GM21528 (cell line): Measurements from ENCODE around the gene SORCS2.

Experiments used
- ATAC-seq: cut with Tn5 transposase; IDR thresholded peaks from one replicate; pipeline ENCODE4 v1.9.1; 2021; ENCODE audit warnings: mild to moderate bottlenecking, moderate library complexity; ENCODE audit not compliant: unreplicated experiment, low FRiP score

Gene SORCS2

GRCh38 chr4:7717946-7718490 lies 525.7 kb downstream of the SORCS2 start:
- ATAC-seq = no peak

GRCh38 chr4:7719354-7720174 lies 527.2 kb downstream of the SORCS2 start:
- no peak for ATAC-seq

DNA sequence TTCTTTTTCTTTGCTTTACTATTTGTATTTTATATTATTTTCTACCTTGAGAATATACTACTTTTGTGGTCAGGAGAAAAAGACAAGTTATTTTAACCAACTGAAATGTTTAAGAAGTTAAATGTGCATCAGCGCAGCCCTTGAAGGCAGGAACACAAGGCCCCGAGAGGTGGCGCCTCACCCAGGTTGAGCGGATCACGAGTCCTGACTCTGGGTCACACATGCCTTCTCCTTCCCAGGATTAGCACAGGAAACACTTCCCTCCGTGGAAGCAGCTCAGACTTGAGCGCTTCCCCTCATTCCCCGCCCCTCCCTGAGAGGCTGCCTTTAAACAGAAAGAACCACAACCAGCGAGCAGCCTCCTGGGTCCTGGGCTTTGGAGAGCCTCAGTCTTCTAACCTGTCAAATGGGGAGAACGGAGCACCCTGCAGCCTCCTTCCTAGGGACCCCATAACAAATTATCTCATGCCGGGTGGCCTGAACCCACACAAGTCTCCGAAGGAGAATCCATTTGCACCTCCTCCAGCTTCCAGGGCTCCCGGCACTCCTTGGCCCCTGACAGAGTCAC lies 529.7 kb downstream of the SORCS2 start:
- no peak for ATAC-seq

GRCh38 chr4:7722766-7723387 lies 530.5 kb downstream of the SORCS2 start:
- ATAC-seq = no peak

- ATAC-seq = no peak
Measured at GRCh38 chr4:7723625-7724024, 531.3 kb downstream of the SORCS2 start.

DNA sequence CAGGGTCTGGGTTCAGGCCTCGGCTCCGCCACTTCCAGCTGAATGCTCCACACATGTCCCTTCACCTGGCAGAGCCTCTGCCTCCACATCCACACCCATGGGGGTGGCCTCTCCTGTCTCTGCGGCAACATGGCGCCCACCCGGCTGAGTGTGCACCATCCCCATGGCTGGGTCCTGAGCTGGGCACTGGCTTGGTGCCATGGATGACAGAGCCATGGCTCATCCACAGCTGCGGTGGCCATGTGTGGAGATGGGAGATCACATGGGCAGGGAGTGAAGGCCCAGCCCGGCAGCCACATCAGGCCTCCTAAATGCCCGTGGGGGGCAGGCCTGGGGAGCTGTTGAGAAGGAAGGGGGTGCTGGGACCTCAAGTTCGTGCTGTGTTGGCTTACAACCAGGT lies 533.6 kb downstream of the SORCS2 start:
- ATAC-seq = no peak

DNA sequence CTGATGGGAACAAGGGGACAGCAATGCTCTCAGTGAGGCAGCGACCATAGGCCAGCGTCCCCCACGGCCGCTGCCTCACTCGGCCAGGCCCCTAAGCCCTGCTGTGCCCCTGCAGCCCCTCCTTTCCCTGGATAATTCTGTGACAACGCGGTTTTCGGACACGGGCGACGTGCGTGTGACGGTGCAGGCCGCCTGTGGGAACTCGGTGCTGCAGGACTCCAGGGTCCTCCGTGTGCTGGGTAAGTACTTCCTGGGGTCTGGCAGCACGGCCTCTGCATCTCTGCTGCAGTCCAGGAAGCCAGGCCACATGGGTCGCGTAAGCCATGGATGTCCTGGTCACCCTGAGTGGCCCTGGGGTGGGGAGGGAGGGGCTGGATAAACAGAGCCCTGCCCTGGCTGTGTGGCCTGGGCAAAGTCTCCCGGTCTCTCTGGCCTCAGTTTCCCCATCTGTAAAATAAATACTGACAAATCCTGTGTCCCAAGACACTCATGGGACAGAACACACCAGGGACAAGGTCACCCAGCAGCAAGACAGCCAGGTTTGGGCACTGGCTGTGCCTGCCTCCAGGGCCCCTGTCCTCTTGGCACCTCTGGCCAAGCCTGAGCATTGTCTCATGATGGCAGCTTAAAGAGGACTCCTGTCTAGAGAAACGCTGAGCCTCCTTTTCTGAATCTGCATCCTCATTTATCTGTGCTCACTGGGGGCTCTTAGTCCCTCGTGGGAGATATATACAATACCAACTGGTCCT lies 534.5 kb downstream of the SORCS2 start:
- no peak for ATAC-seq

GRCh38 chr4:7727749-7728148 lies 535.4 kb downstream of the SORCS2 start:
- ATAC-seq = no peak

GRCh38 chr4:7731437-7731836 lies 539.1 kb downstream of the SORCS2 start:
- no peak for ATAC-seq

DNA sequence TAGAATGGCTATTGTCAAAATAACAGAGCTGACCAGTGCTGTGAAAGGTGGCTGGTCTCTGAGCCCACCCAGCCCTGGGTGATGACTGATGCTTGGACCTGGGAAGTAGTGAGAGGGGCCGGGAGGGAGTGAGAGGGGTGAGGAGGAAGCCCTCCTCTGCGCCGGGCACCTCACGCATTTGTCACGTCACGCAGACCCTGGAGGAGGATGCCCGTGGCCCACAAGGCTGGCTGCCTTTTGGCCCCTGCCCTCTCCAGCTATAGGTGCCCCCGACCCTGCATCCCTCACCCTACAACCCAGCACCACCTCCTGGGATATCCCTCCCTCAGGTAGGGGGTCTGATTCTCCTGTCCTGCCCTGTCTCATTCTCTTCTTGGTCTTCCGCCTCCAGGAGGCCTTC lies 539.9 kb downstream of the SORCS2 start:
- ATAC-seq = no peak

DNA sequence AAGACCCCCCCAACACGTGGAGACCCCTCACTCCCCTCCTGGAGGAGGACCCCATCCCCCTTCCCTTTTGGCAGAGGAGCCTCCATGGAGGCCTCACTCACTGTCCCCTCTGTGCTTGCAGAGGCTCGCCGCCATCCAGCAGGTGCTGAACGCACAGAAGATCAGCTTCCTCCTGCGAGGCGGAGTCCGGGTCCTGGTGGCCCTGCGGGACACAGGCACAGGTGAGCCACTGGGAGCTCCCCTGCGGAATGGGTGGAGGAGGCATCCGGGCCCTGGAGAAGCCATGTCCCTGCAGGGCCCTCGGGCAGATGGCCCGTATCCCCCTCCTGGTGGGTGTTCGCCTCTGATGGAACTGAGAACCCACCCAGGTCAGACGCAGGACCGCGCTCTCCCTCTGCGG lies 540.9 kb downstream of the SORCS2 start:
- ATAC-seq = no peak

- no peak for ATAC-seq
Measured at GRCh38 chr4:7733801-7734650, 541.7 kb downstream of the SORCS2 start.

DNA sequence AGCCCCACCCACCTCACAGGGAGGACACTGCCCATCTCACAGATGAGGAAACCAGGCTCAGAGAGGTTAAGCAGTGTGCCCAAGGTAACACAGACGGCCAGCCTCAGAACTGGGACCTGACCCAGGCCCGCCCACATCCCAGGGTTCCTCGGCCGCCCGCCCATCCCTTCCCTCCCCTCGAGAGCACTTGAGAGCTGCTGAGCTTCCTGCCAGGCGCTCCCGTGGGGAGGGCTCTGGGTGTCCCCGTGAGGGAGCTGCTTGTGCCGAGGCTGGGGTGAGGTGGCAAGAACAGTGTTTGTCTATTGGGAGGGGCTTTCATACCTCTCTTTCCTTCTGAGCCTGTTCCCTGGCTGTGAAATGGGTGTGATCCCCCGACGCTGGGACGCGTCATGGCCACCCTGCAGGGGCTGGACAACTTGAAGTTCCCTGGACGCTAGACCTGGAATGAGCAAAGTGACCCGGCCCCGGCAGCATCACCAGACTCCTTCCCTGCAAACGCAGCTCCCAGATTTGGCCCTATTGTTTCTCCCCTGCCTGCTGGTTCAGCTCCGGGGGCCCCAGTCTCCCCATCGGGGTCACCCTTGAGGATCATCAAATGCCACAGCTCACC lies 542.4 kb downstream of the SORCS2 start:
- ATAC-seq = no peak

GRCh38 chr4:7735395-7735794 lies 543.1 kb downstream of the SORCS2 start:
- no peak for ATAC-seq

- ATAC-seq = no peak
Measured at GRCh38 chr4:7735961-7736360, 543.6 kb downstream of the SORCS2 start.

DNA sequence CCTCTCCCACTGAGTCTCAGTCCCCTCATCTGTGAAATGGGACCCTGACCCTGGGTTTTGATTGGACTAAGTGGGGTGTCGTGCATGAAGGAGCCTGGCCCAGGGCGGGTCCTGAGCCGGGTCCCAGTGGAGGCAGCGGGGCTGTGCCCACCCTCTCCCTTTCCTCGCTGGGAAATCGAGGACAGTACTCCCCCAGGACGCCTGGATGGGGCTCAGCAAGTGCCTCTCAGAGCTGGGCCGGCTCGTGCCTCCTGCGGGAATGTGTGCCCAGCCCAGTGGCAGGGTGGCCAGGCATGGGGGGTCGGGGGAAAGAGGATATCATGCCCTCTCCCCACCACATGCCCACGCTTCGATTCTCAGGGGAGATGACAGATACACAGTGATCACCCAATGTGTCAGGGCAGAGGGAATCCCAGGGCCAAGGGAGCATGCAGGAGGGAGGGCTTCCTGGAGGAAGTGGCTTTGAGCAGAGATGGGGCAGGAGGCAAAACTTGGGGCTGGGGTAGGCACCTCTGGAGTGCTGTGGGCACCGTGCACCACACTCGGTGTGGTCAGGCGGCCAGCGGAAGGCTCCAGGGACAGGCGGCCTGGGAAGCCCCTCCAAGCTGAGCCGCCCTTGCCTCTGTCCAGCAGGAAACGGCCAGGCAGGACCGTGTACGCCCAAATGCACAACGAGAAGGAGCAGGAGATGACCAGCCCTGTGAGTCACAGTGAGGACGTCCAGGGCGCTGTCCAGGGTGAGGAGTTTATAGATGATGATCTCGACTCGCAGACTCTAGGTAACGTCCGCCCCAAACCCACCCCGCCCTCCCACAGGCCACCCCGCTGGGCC lies 544.3 kb downstream of the SORCS2 start:
- ATAC-seq = no peak

DNA sequence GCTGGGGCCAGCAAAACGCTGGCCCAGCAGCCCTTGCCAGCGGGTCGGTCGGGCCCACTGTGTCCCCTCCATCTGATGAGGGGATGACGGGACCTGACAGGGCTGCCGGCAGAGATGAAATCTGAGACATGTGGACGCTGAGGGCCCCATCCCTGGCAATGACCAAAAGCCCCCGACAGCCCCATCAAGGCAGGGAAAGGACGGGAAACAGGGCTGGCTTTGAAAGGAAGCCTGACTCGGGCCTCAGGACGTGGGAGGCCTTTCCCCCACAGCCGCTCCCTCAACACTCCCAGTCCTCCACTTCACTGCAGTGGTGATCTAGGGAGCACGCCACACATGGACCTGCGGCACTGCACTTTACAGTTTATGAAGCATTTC lies 544.9 kb downstream of the SORCS2 start:
- ATAC-seq = no peak

DNA sequence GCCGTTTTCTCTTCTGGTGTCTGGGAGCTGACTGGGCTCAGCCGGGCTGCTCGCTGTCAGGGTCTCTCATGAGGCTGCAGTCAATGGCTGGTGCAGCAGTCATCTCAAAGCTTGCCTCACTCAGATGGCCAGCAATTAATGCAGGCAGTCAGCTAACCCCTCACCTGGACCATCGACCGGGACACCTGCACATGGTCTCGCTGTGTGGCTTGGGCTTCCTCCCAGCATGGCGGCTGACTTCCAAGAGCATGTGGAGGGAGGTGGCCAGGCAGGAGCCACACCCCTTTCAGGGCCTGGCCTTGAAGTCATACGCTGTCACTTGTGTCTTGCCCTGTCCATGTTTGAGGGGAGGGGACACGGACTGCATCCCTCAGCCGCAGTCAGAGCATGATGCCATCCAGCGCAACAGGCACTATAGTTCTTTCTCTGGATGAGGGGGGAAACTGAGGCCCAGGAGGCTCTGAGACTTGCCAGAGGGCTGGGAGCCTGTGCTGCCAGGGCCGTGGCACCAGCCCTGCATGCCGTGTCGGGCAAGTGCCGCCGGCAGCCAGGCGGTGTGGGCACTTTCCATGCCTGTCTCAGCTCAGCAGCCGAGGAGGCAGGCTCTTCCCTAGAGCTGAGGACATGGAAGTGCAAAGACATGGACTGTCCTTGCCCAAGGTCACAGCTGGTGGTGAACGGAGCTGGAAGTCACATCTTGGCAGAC lies 545.6 kb downstream of the SORCS2 start:
- no peak for ATAC-seq
